GM18502 (cell line): ENCODE results near the gene NAT9.
A peak's percentile ranks its signal among the peaks of the same experiment; 100 is the strongest.

Source experiments
- ATAC-seq: cut with Tn5 transposase; IDR thresholded peaks from one replicate; pipeline ENCODE4 v1.9.1; 2021; ENCODE audit warnings: mild to moderate bottlenecking; ENCODE audit not compliant: unreplicated experiment, poor library complexity

The NAT9 gene, protein sequence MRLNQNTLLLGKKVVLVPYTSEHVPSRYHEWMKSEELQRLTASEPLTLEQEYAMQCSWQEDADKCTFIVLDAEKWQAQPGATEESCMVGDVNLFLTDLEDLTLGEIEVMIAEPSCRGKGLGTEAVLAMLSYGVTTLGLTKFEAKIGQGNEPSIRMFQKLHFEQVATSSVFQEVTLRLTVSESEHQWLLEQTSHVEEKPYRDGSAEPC

GRCh38 chr17:74776044-74776962 is at the start of gene NAT9:
NAT9 (minus strand) TSS chr17:74776345; CDS start chr17:74775698, 647 bp downstream.
- ATAC-seq = peak; percentile 73

DNA sequence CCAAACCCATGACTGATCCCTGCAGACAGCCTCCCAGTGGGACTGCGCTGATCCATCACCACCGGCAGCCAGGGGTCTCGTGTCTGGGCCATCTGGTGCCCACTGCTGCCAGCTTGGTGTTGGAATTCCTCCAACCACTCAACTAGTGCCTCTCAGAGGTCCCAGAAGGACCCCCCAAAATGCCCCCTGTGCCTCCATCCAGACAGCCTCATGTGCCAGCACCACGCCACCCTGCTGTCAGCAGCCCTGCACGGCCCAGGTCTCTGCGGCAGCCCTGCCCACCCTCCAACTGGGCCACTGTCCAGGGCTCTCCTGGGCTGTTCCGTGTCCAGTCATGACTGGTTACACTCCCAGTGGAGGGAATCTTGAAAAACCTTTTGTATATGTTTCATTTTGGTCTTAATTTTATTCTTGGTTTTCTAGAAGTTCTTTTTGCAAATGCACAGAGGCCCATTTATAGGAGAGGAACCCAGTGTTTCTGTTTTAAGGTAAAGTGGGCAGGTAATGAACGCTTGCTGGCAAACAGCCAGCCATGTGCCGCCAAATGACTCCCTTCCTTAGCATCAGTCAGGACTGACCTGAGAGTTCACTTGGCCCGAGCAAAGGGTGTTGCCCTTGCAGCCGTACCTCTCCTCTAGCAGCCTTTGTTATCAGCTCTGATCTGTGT is 48.9 kb upstream of the NAT9 start:
- ATAC-seq = no peak

DNA sequence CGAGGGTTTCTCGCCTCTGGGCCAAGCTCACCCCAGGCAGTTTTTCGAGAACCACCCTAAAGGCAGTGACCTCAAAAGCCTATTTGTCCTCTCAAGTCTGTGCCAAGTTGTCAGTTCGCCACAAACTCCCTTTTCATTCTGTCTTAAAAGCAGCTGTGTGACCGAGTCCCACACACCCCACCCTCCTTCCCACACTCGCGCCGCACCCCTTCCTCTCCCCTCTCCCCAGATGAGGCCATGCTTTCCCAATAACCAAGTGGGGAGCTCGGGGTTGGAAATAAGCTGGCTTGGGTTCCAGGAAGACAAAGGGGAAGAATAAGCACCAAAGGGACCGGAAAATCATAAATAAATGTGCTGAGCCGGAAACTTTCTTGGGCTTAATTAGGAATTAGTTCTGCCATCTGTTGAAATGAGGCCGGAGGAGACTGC is 46.8 kb upstream of the NAT9 start:
- no peak for ATAC-seq

DNA sequence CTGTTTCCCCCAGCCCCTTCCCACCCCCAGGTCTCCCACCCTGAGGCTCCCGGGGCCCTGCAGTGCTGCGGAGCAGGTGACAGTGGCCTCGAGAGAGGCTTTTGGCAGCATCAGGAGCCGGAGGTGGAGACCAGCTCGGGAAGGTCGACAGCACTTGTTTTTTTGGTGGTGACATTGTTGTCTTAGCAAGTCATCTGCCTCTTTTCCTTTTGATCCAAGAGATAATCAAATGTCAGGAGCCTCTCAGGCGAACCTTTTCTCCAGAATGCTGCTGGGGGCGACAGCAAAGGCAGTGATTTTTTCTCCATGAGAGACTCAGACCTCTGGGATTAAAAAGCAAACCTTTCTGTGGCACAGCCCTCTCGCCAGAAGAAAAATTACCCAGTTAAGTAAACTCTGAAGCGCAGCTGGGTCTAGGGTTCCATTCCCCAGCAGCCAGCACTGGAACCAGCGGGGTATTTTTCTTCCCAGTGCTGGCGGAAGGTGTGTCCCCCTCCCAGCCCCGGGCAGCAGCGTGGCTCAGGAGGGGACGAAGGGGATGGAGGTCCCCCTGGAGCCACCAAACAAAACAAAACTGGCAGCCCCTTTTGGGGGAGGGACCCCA is 46.3 kb upstream of the NAT9 start:
- ATAC-seq = no peak

DNA sequence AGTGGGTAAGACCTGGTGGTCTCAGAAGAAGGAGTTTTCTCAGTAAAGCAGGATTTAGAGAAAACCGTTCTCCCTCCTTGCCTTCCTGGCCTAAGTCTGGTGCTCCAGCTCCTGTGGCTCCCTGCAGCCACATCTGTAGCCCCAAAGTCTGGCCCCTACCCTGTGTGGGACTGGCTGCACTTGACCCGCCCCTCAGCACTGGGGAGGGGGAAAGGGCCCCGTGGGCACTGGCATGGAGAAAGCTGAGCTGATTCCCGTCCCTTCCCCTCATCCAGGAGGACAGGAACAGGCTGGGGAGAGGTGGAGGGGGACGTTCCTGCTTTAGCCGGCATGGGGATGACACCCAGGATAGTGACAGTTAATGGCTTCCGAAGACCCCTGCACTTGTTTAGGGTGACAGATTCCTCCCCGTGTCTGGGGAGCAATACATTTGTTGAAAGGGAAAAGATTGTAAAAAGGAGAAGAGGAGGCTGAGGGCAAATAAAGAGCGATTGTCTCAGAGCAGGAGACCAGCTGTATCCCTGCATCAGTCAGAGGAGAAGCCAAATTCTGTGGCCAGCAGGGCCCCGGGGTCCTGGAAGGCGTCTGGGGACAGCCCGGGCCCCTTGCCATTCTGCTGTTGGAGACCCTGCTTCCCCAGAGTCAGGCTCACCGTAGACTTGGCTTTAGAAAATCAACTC is 45.6 kb upstream of the NAT9 start:
- no peak for ATAC-seq

DNA sequence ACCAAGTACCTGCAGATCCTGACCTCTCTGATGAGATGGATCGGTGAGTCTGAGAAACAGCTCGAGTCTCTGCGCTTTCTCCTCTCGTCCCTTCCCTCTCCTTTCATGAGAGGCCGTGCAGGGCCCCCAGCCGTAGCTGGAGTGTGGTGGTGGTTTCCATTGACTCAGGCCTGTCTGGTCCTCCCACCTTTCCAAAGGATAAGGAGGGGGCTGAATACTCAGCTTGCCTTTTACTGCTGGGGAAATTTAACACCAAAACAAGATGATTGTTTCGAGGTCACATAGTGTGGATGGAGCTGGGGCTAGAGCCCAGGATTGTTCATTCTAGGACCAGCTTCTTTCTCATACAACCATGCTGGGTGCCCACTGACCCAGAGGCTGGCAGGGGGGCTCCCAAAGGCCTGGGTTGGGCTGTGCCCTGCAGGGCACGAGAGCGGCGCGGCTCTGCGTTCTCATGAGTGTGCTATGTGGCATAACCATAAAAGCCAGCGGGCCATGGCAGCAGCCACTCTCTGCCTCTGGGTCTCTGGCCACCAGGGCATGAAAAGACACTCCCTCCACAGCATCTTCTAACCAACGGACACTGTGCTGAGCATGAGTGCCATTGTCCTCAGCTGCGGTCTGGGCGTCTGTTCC is 43.8 kb upstream of the NAT9 start:
- no peak for ATAC-seq

DNA sequence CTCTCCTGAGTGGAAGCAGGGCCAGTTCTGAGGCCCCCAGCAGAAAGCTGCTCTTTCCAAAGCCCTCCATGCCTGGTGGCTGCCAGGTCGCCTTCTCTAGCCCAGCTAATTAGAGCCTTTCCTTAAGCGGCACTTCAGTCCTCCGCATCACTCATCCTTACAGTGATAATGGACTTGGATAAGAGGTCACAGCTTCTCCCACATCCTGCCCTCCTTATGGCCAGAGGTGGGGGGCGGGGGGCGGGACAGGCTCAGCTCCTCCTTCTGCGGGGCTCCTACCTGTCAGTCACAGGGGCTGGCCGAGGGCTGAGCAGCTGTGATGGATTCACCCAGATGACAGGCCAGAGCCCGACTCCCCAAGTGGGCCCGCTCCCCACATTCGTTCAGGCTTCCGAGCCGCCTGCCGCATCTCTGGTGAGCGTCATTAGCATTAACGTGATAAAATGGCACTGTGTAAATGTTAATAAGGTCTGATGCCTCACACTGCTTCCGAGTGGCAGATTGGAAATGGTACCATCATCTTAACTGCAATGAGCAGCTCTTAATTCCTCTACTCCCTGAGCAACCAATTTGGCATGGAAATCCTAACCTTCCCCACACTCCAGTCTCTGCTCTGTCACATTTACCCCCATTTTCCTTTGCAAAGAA is 42.3 kb upstream of the NAT9 start:
- ATAC-seq = no peak

GRCh38 chr17:74816905-74817620 is 40.9 kb upstream of the NAT9 start:
- no peak for ATAC-seq

DNA sequence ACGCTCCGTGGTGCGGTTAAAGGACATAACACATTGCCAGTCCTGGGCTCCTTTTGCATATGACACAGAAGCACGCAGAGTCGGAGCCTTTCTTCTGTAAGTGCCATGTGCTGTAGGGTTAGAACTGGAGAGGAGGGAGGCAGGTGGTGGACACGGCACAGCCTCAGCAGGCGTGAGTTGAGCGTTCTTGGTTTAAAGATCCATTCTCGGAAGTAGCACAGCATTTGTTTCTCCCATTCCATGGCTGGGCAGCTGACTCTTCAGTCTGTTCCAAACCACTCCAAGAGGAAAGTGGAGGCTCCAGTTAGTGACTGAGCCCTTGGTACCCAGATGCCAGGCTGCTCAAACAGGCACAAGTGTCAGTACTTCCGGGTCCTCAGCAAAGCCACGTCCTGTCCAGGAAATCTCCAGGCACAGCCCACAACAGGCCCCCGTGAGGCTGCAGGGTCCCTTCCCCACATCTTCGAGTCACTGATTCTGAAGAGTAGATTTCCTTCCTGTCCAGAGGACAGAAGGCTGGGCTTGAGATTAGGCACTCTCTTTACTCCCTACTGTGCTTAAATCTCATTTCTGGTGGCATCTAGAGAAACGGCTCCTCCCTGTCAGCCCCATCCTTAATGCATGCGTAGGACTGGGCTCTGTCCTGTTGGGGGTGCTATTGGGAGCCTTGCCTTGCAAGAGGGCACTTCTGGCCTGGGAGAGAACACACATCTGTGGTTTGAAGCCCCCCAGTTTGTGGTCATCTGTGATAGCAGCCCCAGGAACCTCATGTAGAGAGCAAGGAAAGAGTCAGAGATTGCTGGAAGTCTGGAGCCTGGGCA is 39.6 kb upstream of the NAT9 start:
- no peak for ATAC-seq

DNA sequence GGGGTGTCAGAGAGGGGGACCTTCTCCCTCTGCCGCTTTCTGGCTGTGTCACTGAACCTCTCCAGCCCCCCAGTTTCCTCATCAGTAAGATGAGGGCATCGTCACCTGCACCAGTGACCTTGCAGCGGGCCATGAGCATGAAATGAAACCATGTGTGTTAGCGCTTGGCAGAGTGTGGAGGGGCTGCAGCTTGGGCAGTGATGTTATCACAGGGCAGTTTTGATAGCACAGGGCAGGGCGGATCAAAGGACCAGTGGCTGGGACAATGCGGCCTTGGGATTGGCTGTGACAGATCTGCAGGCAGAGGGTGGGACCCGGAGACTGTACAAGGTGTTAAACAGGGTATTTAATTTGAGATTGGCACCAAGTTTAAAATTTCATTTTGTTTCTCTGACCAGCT is 38.9 kb upstream of the NAT9 start:
- no peak for ATAC-seq

DNA sequence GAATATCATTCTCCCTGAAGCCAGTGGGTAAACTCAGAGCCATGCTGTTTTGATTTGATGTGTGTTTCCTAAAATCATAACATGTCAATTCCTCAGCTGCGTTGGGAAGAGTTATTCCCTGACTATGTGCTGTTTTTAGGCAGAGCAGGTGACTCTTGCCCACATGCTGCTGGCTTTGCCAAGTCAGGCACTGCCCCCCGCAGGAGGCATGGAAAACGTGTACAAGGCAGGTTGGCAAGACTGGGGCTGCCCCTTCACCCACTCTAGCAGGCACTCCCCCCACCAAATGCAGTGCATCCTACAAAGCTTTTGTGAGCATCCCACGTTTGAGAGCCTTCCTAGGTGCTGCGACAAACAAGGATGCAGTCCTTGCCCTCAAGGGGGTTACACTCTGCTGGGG is 38.3 kb upstream of the NAT9 start:
- no peak for ATAC-seq

- ATAC-seq = no peak
Measured at GRCh38 chr17:74812109-74813009, 36.2 kb upstream of the NAT9 start.

- ATAC-seq = no peak
Measured at GRCh38 chr17:74810699-74811485, 34.7 kb upstream of the NAT9 start.

GRCh38 chr17:74808714-74809430 is 32.7 kb upstream of the NAT9 start:
- no peak for ATAC-seq

DNA sequence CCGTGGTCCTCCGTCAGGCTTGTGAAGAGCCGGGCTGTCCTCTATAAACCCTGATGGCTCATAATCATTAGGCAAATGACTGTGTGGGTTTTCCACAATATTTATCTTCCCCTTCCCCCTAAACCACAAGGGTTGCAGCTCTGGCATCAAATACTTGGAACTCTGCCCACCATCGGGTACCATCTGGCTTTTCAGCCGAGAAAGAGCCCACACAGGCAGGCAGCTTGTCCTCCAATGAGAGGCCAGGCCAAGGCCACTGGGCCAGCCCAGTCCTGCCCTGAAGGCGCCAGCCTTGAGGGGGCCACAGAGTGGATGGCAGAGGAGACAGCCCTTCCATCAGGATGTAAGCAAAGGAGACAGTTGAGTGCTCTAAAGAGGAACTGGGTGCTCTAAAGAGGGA is 31.8 kb upstream of the NAT9 start:
- no peak for ATAC-seq
